Adipocyte (in vitro differentiated cells): ENCODE data around the gene EYA4.
A peak's percentile ranks its signal among the peaks of the same experiment; 100 is the strongest.

ENCODE experiments used
- DNase-seq: peaks from one replicate; pipeline ENCODE4 v3.0.0-alpha.2; 2015; ENCODE audit warnings: low read depth
- H3K27me3 ChIP-seq: replicated peaks from 2 replicates; pipeline ENCODE4 v1.7.0; 2013; ENCODE audit warnings: mild to moderate bottlenecking, low read length, moderate library complexity; ENCODE audit not compliant: control insufficient read depth, insufficient read depth
- H3K36me3 ChIP-seq: 2 replicates; pipeline ENCODE4 v1.7.0; 2013; ENCODE audit warnings: low read length, mild to moderate bottlenecking, moderate library complexity; ENCODE audit not compliant: control insufficient read depth, insufficient read depth, severe bottlenecking
- H3K4me1 ChIP-seq: 2 replicates; pipeline ENCODE4 v1.7.0; 2013; ENCODE audit warnings: mild to moderate bottlenecking, low read length, moderate library complexity; ENCODE audit not compliant: control insufficient read depth, insufficient read depth
- H3K4me3 ChIP-seq: 2 replicates; pipeline ENCODE4 v1.7.0; 2013; ENCODE audit warnings: mild to moderate bottlenecking, low read length, moderate library complexity
- H3K9ac ChIP-seq: 2 replicates; pipeline ENCODE4 v1.7.0; 2013; ENCODE audit warnings: mild to moderate bottlenecking, low read length, moderate library complexity
- H3K9me3 ChIP-seq: 2 replicates; pipeline ENCODE4 v1.7.0; 2013; ENCODE audit warnings: mild to moderate bottlenecking, low read length, moderate library complexity; ENCODE audit not compliant: control insufficient read depth

EYA4 gene

GRCh38 chr6:133460101-133460500 is 218.9 kb downstream of the EYA4 start:
- H3K4me1 ChIP-seq = no peaks in the 10 kb centered on the region
- H3K36me3 ChIP-seq = no peaks in the 10 kb centered on the region
- H3K27me3 ChIP-seq = no peaks in the 10 kb centered on the region
- no peak for DNase-seq
- no peaks in the 10 kb centered on the region for H3K9me3 ChIP-seq
- no peak overlapping the region for H3K9ac ChIP-seq
- no peak overlapping the region for H3K4me3 ChIP-seq

- Histone ChIP-seq H3K27me3 (no peaks in the 10 kb centered on the region), H3K9me3 (no peaks in the 10 kb centered on the region), H3K36me3 (no peaks in the 10 kb centered on the region), H3K4me1 (peaks cover 11% of the 10 kb centered on the region), H3K4me3 (no peak overlapping the region), H3K9ac (no peak overlapping the region)
- no peak for DNase-seq
Observed at GRCh38 chr6:133463790-133464189, 222.6 kb downstream of the EYA4 start.

GRCh38 chr6:133466680-133467079 is 225.5 kb downstream of the EYA4 start:
- peaks cover 11% of the 10 kb centered on the region for H3K4me1 ChIP-seq

GRCh38 chr6:133467231-133467981 is 226.2 kb downstream of the EYA4 start:
- no peak overlapping the region for H3K9ac ChIP-seq
- peaks cover 11% of the 10 kb centered on the region for H3K4me1 ChIP-seq
- peak overlapping the region; percentile 3 for H3K4me3 ChIP-seq
- DNase-seq = no peak
- no peaks in the 10 kb centered on the region for H3K27me3 ChIP-seq
- no peaks in the 10 kb centered on the region for H3K9me3 ChIP-seq
- H3K36me3 ChIP-seq = no peaks in the 10 kb centered on the region

More at GRCh38 chr6:133466680-133467079, 225.5 kb downstream of the EYA4 start:
- no peak overlapping the region for H3K4me3 ChIP-seq
- no peak overlapping the region for H3K9ac ChIP-seq
- no peaks in the 10 kb centered on the region for H3K9me3 ChIP-seq
- no peaks in the 10 kb centered on the region for H3K36me3 ChIP-seq
- no peak for DNase-seq
- no peaks in the 10 kb centered on the region for H3K27me3 ChIP-seq

GRCh38 chr6:133467982-133468380 is 226.8 kb downstream of the EYA4 start:
- Histone ChIP-seq H3K4me1 (peaks cover 11% of the 10 kb centered on the region), H3K9me3 (no peaks in the 10 kb centered on the region), H3K9ac (no peak overlapping the region), H3K27me3 (no peaks in the 10 kb centered on the region), H3K4me3 (peak overlapping the region; percentile 3), H3K36me3 (no peaks in the 10 kb centered on the region)
- DNase-seq = no peak

- Histone ChIP-seq H3K4me3 (peak overlapping the region; percentile 3), H3K9ac (no peak overlapping the region), H3K4me1 (peaks cover 11% of the 10 kb centered on the region), H3K27me3 (no peaks in the 10 kb centered on the region), H3K36me3 (no peaks in the 10 kb centered on the region), H3K9me3 (no peaks in the 10 kb centered on the region)
- DNase-seq = no peak
Observed at GRCh38 chr6:133468591-133468990, 227.4 kb downstream of the EYA4 start.

- no peak for DNase-seq
- Histone ChIP-seq H3K4me3 (no peak overlapping the region), H3K9me3 (no peaks in the 10 kb centered on the region), H3K27me3 (no peaks in the 10 kb centered on the region), H3K36me3 (no peaks in the 10 kb centered on the region), H3K4me1 (no peaks in the 10 kb centered on the region), H3K9ac (no peak overlapping the region)
Observed at GRCh38 chr6:133474516-133474915, 233.4 kb downstream of the EYA4 start.

GRCh38 chr6:133478673-133479072 is 237.5 kb downstream of the EYA4 start:
- no peak overlapping the region for H3K9ac ChIP-seq

GRCh38 chr6:133487174-133487573 is 246.0 kb downstream of the EYA4 start:
- no peaks in the 10 kb centered on the region for H3K27me3 ChIP-seq
- H3K9ac ChIP-seq = no peak overlapping the region
- no peaks in the 10 kb centered on the region for H3K36me3 ChIP-seq
- H3K9me3 ChIP-seq = no peaks in the 10 kb centered on the region
- H3K4me1 ChIP-seq = peaks cover 22% of the 10 kb centered on the region
- H3K4me3 ChIP-seq = no peak overlapping the region
- DNase-seq = no peak

More at GRCh38 chr6:133478673-133479072, 237.5 kb downstream of the EYA4 start:
- no peaks in the 10 kb centered on the region for H3K9me3 ChIP-seq
- no peaks in the 10 kb centered on the region for H3K36me3 ChIP-seq
- no peaks in the 10 kb centered on the region for H3K27me3 ChIP-seq
- H3K4me1 ChIP-seq = no peaks in the 10 kb centered on the region
- no peak overlapping the region for H3K4me3 ChIP-seq
- no peak for DNase-seq

GRCh38 chr6:133495205-133495903 is 254.2 kb downstream of the EYA4 start:
- no peak overlapping the region for H3K4me3 ChIP-seq
- peaks cover 3% of the 10 kb centered on the region for H3K9me3 ChIP-seq
- no peaks in the 10 kb centered on the region for H3K36me3 ChIP-seq
- H3K9ac ChIP-seq = no peak overlapping the region
- DNase-seq = no peak
- no peaks in the 10 kb centered on the region for H3K27me3 ChIP-seq
- H3K4me1 ChIP-seq = no peaks in the 10 kb centered on the region

GRCh38 chr6:133499662-133500061 is 258.5 kb downstream of the EYA4 start:
- H3K4me3 ChIP-seq = no peak overlapping the region
- DNase-seq = no peak
- H3K9me3 ChIP-seq = no peaks in the 10 kb centered on the region
- no peaks in the 10 kb centered on the region for H3K36me3 ChIP-seq
- H3K9ac ChIP-seq = no peak overlapping the region
- peaks cover 43% of the 10 kb centered on the region for H3K4me1 ChIP-seq
- H3K27me3 ChIP-seq = no peaks in the 10 kb centered on the region
